Uterus (tissue), 2 donors: ENCODE data around the gene CAMKK2.

Experiments used
- POLR2A ChIP-seq, 2 donors: fragments of 450-650 bp; IDR thresholded peaks; one replicate each; pipeline ENCODE4 v1.6.1; 2016; ENCODE audit warnings: antibody characterized with exemption in 2 of 2, mild to moderate bottlenecking in 1 of 2, moderate library complexity in 1 of 2
- TF ChIP-seq, protein P1 (sequence below), 4 experiments: fragments of 200-600 bp in 2 of 4; fragments of 450-650 bp in 2 of 4; sonication (generic) in 2 of 4; IDR thresholded peaks; one replicate each; pipeline ENCODE4 v1.5.1; 2016 to 2019; ENCODE audit warnings: antibody characterized with exemption in 4 of 4, mild to moderate bottlenecking in 2 of 4, moderate library complexity in 1 of 4

- TF ChIP-seq, protein P1, sequence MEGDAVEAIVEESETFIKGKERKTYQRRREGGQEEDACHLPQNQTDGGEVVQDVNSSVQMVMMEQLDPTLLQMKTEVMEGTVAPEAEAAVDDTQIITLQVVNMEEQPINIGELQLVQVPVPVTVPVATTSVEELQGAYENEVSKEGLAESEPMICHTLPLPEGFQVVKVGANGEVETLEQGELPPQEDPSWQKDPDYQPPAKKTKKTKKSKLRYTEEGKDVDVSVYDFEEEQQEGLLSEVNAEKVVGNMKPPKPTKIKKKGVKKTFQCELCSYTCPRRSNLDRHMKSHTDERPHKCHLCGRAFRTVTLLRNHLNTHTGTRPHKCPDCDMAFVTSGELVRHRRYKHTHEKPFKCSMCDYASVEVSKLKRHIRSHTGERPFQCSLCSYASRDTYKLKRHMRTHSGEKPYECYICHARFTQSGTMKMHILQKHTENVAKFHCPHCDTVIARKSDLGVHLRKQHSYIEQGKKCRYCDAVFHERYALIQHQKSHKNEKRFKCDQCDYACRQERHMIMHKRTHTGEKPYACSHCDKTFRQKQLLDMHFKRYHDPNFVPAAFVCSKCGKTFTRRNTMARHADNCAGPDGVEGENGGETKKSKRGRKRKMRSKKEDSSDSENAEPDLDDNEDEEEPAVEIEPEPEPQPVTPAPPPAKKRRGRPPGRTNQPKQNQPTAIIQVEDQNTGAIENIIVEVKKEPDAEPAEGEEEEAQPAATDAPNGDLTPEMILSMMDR (IDR thresholded peaks at IDR 0.05): no peak
- TF ChIP-seq POLR2A (IDR thresholded peaks at IDR 0.05): no peak
Observed at GRCh38 chr12:121189619-121190155, 106.8 kb downstream of the CAMKK2 start.
